ENCODE results near the gene MNDA.

DNA sequence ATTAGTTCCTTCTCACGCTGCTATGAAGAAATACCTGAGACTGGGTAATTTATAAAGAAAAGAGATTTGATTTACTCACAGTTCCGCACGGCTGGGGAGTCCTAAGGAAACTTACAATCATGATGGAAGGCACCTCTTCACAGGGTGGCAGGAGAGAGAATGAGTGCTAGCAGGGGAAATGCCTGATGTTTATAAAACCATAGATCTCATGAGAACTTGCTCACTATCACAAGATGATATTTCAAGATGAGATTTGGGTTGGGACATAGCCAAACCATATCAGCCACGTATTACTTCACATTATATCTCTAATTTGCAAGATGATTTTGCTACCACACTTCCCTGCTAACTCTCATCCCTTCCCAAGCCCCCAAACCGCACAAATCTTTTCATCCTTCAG, 9.1 kb downstream of the MNDA start:
- TF ChIP-seq GLIS3 (CRISPR knock-in tag; IDR thresholded peaks at IDR 0.05): no peak
- TF ChIP-seq TCF4 (CRISPR knock-in tag; IDR thresholded peaks at IDR 0.05; ENCODE audit: borderline replicate concordance): no peak
- TF ChIP-seq, protein P1, sequence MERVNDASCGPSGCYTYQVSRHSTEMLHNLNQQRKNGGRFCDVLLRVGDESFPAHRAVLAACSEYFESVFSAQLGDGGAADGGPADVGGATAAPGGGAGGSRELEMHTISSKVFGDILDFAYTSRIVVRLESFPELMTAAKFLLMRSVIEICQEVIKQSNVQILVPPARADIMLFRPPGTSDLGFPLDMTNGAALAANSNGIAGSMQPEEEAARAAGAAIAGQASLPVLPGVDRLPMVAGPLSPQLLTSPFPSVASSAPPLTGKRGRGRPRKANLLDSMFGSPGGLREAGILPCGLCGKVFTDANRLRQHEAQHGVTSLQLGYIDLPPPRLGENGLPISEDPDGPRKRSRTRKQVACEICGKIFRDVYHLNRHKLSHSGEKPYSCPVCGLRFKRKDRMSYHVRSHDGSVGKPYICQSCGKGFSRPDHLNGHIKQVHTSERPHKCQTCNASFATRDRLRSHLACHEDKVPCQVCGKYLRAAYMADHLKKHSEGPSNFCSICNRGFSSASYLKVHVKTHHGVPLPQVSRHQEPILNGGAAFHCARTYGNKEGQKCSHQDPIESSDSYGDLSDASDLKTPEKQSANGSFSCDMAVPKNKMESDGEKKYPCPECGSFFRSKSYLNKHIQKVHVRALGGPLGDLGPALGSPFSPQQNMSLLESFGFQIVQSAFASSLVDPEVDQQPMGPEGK (CRISPR knock-in tag; IDR thresholded peaks at IDR 0.05; ENCODE audit: borderline replicate concordance): no peak
- no peak for TF ChIP-seq ESRRG (CRISPR knock-in tag; IDR thresholded peaks at IDR 0.05)
- TF ChIP-seq ZNF70 (CRISPR knock-in tag; IDR thresholded peaks at IDR 0.05): no peak
- TF ChIP-seq OSR1 (CRISPR knock-in tag; IDR thresholded peaks at IDR 0.05): no peak
- no peak for TF ChIP-seq ZFP30 (CRISPR knock-in tag; IDR thresholded peaks at IDR 0.05)
